ENCODE data around the gene SPACA1. TPM values are rescaled to one million over a fixed set of nuclear protein-coding genes. Genes with fewer than 3 reads are reported as not detected.

SPACA1 gene
- total and polyA plus RNA-seq, 2 of the 8 experiments (the other 6 are each of a cell fraction or from before 2014, with no cell fraction given): not detected

DNA sequence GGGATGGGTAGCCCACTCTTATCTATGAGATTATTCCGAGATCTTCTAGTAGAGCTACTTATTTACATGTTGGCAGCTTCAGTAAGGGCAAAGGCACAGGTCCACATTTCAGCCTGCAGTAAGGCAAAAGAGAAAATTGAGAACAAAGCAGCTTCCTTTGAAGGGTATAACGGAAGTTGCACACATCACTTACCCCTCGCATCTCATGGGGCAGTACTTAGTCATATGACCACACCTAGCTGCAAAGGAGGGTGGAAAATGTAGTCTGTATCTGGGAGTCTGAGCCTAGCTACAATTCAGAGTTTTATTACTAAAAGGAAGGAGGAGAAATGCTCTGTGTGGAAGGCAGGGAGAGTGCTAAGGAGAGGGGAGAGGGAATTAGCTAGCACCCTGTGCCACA is 29.7 kb downstream of the SPACA1 start:
- TF ChIP-seq SP1 (IDR thresholded peaks at IDR 0.05; ENCODE audit: low read depth, low read length) (no peak), SRF (IDR thresholded peaks at IDR 0.05; ENCODE audit: low read depth, low read length) (no peak)
- TF ChIP-seq, protein P1, sequence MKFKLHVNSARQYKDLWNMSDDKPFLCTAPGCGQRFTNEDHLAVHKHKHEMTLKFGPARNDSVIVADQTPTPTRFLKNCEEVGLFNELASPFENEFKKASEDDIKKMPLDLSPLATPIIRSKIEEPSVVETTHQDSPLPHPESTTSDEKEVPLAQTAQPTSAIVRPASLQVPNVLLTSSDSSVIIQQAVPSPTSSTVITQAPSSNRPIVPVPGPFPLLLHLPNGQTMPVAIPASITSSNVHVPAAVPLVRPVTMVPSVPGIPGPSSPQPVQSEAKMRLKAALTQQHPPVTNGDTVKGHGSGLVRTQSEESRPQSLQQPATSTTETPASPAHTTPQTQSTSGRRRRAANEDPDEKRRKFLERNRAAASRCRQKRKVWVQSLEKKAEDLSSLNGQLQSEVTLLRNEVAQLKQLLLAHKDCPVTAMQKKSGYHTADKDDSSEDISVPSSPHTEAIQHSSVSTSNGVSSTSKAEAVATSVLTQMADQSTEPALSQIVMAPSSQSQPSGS (IDR thresholded peaks at IDR 0.05; ENCODE audit: low read length): no peak
- ChIA-PET CTCF (ENCODE audit: partially characterized antibody) (interaction anchor here (0.8 to 1.4 kb wide), 4 partner anchors 9 to 415 kb away, joined by 3 to 4 read pairs (median 3); no protein-coding TSS in a partner anchor), POLR2A (ENCODE audit: partially characterized antibody) (no interaction called here)
- Histone ChIP-seq H3K4ac (replicated peaks; ENCODE audit: insufficient read length, low read depth, low read length) (no peak overlapping the region), H2BK120ac (replicated peaks; ENCODE audit: low read depth, low read length) (no peak overlapping the region), H3K9ac (replicated peaks in 1 of 4; ENCODE audit: extremely low read depth in 1 of 4, low read depth in 3 of 4, low read length in 3 of 4) (no peak overlapping the region), H2BK20ac (ENCODE audit: low read length) (no peak overlapping the region), H3K9me3 (ENCODE audit: insufficient read depth in 2 of 2, low read depth in 1 of 2, low read length in 1 of 2) (no peaks in the 10 kb centered on the region), H2BK5ac (ENCODE audit: low read depth, low read length) (no peak overlapping the region), H2BK12ac (ENCODE audit: low read depth, low read length) (no peak overlapping the region), H4K91ac (replicated peaks; ENCODE audit: insufficient read length, low read length) (no peak overlapping the region), H3K14ac (ENCODE audit: insufficient read length) (no peak overlapping the region), H3K36me3 (ENCODE audit: control insufficient read depth in 2 of 4, insufficient read depth in 4 of 4, low read length in 3 of 4) (no peaks in the 10 kb centered on the region), H3K79me2 (ENCODE audit: control insufficient read depth in 1 of 2, insufficient read depth in 2 of 2, low read length in 2 of 2) (no peaks in the 10 kb centered on the region), H3K4me2 (ENCODE audit: insufficient read depth in 1 of 2, low read depth in 2 of 2, low read length in 2 of 2) (no peak overlapping the region), H3K4me1 (replicated peaks in 1 of 4; ENCODE audit: control insufficient read depth in 3 of 4, insufficient read depth in 4 of 4, low read length in 3 of 4) (no peaks in the 10 kb centered on the region), H3K56ac (replicated peaks; ENCODE audit: insufficient read length, low read depth, low read length) (no peak overlapping the region), H4K8ac (ENCODE audit: extremely low read depth, insufficient read depth, low read length) (no peak overlapping the region), H4K20me1 (replicated peaks in 1 of 2; ENCODE audit: control insufficient read depth in 1 of 2, insufficient read depth in 2 of 2, low read length in 2 of 2) (no peaks in the 10 kb centered on the region), H4K5ac (ENCODE audit: insufficient read length, low read depth, low read length) (no peak overlapping the region), H2AK5ac (ENCODE audit: low read depth, low read length) (no peak overlapping the region), H3K23me2 (ENCODE audit: low read depth, low read length) (no peaks in the 10 kb centered on the region), H3K4me3 (ENCODE audit: extremely low read depth in 1 of 4, insufficient read depth in 2 of 4, low read depth in 3 of 4, low read length in 4 of 4) (no peak overlapping the region), H3K27ac (ENCODE audit: low read depth, low read length) (no peak overlapping the region), H2AFZ (ENCODE audit: low read length) (no peak overlapping the region), H3K79me1 (ENCODE audit: low read depth, low read length) (no peaks in the 10 kb centered on the region), H3K27me3 (replicated peaks in 1 of 4; ENCODE audit: control insufficient read depth in 3 of 4, extremely low read depth in 1 of 4, insufficient read depth in 3 of 4, low read length in 3 of 4) (no peaks in the 10 kb centered on the region), H3K18ac (ENCODE audit: extremely low read depth, low read length) (no peak overlapping the region), H3K23ac (ENCODE audit: insufficient read length) (no peak overlapping the region), H2BK15ac (ENCODE audit: low read length) (no peak overlapping the region)
- FAIRE-seq: no peak
- no peak for DNase-seq (ENCODE audit: low read depth in 1 of 2, low spot score in 2 of 2)
- WGBS, 2 experiments (ENCODE audit: extremely low coverage in 1 of 2, insufficient coverage in 1 of 2, insufficient read length in 1 of 2, insufficient replicate concordance in 2 of 2, low coverage in 1 of 2, low lambda C conversion rate in 2 of 2, missing lambda C conversion rate in 1 of 2): 83% methylated on average over 3 of the region's 3 CpGs; no CpG with 5 or more reads in 1 of the 2 experiments

Measured in H1 (cell line).